Omental fat pad (tissue), 4 donors: ENCODE data around the gene SLC46A2. TPM values are rescaled to one million over a fixed set of nuclear protein-coding genes. Genes with fewer than 3 reads are reported as not detected.

ENCODE experiments used
- ATAC-seq: fragments of 150-250 bp; one replicate; pipeline ENCODE4 v1.9.1; 2016; ENCODE audit warnings: mild to moderate bottlenecking, moderate library complexity; ENCODE audit not compliant: low FRiP score
- DNase-seq: peaks from one replicate; pipeline ENCODE4 v3.0.0-alpha.2; 2019; ENCODE audit warnings: low spot score
- CTCF ChIP-seq, 3 donors: fragments of 450-650 bp; IDR thresholded peaks; one replicate each; pipeline ENCODE4 v1.5.1; 2016 to 2017; ENCODE audit warnings: antibody characterized with exemption in 3 of 3, mild to moderate bottlenecking in 3 of 3, moderate library complexity in 2 of 3
- total RNA-seq, 4 donors: library from RNA; depleted of rRNA; stranded (reverse); fragments of >200 nt; gene quantifications; one replicate each; pipeline ENCODE4 v1.1.0, GENCODE V29; 2016

The SLC46A2 gene
- total RNA-seq, 4 donors from 2014 or later = 0.36 to 1.3 TPM; not detected in 2

DNA sequence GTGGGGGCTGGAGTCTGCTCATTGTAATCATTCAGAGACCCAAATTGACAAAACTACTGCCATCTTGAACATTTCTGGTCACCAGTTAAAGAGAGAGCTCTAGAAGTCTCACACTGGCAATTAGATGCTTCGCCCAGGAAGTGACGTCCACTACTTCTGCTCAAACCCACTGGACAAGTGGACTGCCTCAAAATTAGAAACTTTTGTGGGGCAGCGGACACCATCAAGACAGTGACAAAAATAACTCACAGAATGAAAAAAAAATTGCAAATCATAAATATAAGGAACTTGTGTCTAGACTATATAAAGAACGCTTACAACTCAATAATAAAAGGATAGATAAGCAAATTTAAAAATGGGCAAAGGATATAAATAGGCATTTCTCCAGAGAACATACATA, 9.8 kb upstream of the SLC46A2 start:
- DNase-seq (no peak), ATAC-seq (no peak)
- TF ChIP-seq CTCF (IDR thresholded peaks at IDR 0.05) = no peak

GRCh38 chr9:112898872-112899311, 8.2 kb upstream of the SLC46A2 start:
- no peak for TF ChIP-seq CTCF (IDR thresholded peaks at IDR 0.05)
- ATAC-seq (no peak), DNase-seq (no peak)

- ATAC-seq = no peak
- DNase-seq = no peak
- no peak for TF ChIP-seq CTCF (IDR thresholded peaks at IDR 0.05)
These were observed 5.5 kb upstream of the SLC46A2 start for GRCh38 chr9:112896131-112896530.

GRCh38 chr9:112894699-112895098, 4.0 kb upstream of the SLC46A2 start:
- TF ChIP-seq CTCF (IDR thresholded peaks at IDR 0.05) = no peak
- no peak for ATAC-seq
- no peak for DNase-seq

- ATAC-seq (no peak), DNase-seq (no peak)
- no peak for TF ChIP-seq CTCF (IDR thresholded peaks at IDR 0.05)
These were observed 3.4 kb upstream of the SLC46A2 start for GRCh38 chr9:112894041-112894440.

DNA sequence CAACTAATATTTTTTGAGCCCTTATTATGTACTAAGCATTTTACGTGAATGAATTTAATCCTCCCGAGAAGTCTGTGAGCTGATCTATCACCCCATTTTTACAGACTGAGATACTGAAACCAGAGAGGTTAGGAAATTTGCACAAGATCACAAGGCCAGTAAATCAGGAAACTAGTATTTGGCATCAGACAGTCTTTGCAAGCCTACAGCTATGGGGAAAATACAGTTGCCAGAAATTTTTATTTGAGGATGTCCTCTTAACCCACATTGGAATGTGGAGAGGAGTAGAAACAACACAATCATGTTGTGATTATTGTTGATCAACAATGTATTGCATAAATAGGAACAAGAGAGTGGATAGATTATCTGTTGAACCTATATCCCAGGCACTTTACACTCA, 2.3 kb upstream of the SLC46A2 start:
- DNase-seq (no peak), ATAC-seq (no peak)
- no peak for TF ChIP-seq CTCF (IDR thresholded peaks at IDR 0.05)

DNA sequence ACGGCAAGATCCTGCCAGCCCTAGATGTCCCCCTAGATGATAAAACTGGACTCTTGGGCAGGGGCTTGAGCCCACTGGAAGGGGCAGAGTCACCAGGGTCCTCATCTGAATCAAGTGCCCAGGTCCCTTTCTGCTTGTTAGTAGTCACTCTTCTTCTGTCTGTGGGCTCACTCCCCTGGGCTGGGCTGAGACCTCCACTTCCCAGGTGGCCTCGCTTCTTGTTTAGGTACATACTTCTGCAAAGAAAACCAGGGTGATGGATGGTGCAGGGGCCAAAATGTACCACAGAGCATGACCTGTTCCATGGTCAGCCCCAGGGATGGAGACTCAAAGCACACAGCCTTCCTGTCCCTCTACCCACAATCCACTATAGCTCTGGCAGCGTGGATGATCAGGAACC, 845 bp upstream of the SLC46A2 start:
- DNase-seq (no peak), ATAC-seq (no peak)
- no peak for TF ChIP-seq CTCF (IDR thresholded peaks at IDR 0.05)
